LNCAP (cell line): ENCODE results near the gene ERLEC1.

ENCODE experiments used
- CTCF ChIP-seq: fragments of 450-650 bp; IDR thresholded peaks from 2 replicates; pipeline ENCODE4 v1.5.1; 2017; ENCODE audit warnings: mild to moderate bottlenecking

ERLEC1 gene

GRCh38 chr2:53752385-53752784 is 34.5 kb upstream of the ERLEC1 start:
- no peak for TF ChIP-seq CTCF

GRCh38 chr2:53753041-53753440 is 33.8 kb upstream of the ERLEC1 start:
- no peak for TF ChIP-seq CTCF

GRCh38 chr2:53755121-53755520 is 31.7 kb upstream of the ERLEC1 start:
- TF ChIP-seq CTCF, result no peak

GRCh38 chr2:53756644-53757043 is 30.2 kb upstream of the ERLEC1 start:
- no peak for TF ChIP-seq CTCF

- no peak for TF ChIP-seq CTCF
Measured at GRCh38 chr2:53765767-53766166, 21.1 kb upstream of the ERLEC1 start.

GRCh38 chr2:53767405-53768241 is 19.2 kb upstream of the ERLEC1 start, which contains the start of gene CHAC2:
TSS of gene CHAC2 (plus strand) at chr2:53767804. CDS start at chr2:53767887, 83 bp downstream.
- TF ChIP-seq CTCF, result no peak

- no peak for TF ChIP-seq CTCF
Measured at GRCh38 chr2:53768242-53768542, 18.7 kb upstream of the ERLEC1 start.
